H1 (cell line): Measurements from ENCODE around the gene CRTC3. TPM values are rescaled to one million over a fixed set of nuclear protein-coding genes. Genes with fewer than 3 reads are reported as not detected.

Experiments used
- ASH2L ChIP-seq: fragments of 200-600, 300-600 bp; sonication (generic); IDR thresholded peaks from one replicate; pipeline ENCODE4 v1.7.1; 2017; ENCODE audit warnings: low read length
- CHD1 ChIP-seq: IDR thresholded peaks from 2 replicates; pipeline ENCODE4 v1.6.1; 2012; ENCODE audit warnings: low read depth, low read length, improper control_type of control experiment
- CHD2 ChIP-seq: IDR thresholded peaks from 2 replicates; pipeline ENCODE4 v1.6.1; 2012; ENCODE audit warnings: low read length, improper control_type of control experiment
- JUN ChIP-seq: IDR thresholded peaks from 2 replicates; pipeline ENCODE4 v1.6.1; 2011; ENCODE audit warnings: low read depth, mild to moderate bottlenecking, improper control_type of control experiment, low read length
- polyA plus RNA-seq, 7 experiments: library from polyadenylated mRNA; depleted of rRNA in 3 of 7; stranded (reverse) in 5 of 7; unstranded in 2 of 7; fragments of >200 nt in 5 of 7; fragments of 200-250 nt in 2 of 7; gene quantifications; 1 replicate in 5 of 7; 2 replicates in 1 of 7; 4 replicates in 1 of 7; pipeline versions ENCODE4 v1.2.1 to v1.2.3, GENCODE V29; 2011 to 2013; ENCODE audit warnings: missing spikeins in 2 of 7, mixed read lengths in 2 of 7
- total RNA-seq: library from RNA; stranded (reverse); fragmentation: NEBNext Ultra II Directional; extraction: Animal tissue kit (Norgen Biotek cat#: 25700); gene quantifications from 2 replicates; pipeline ENCODE4 v1.2.1, GENCODE V29; 2021
- TF ChIP-seq, protein P1 (sequence below): IDR thresholded peaks from 2 replicates; pipeline ENCODE4 v1.6.1; 2012; ENCODE audit warnings: inconsistent platforms

CRTC3 gene
- total and polyA plus RNA-seq, 2 of the 8 experiments (the other 6 are each of a cell fraction or from before 2014, with no cell fraction given), result 5.0 to 5.3 TPM

DNA sequence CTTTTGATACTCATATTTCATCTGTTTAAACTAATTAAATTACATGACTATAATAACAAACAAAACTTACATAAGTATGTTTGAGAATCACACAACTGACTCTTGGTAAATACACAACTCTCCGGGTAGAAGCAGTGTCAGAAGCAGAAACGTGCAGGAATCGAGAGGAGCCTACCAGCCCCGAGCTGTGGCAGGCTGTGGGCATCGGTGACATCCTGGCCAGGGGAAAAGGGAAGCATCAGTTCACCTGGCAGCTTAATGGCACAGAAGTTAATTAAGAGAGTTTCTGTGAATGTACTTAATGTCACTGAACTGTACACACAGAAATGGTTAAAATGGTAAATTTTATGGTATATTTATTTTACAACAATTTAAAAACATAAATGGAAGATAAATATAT, 90.2 kb downstream of the CRTC3 start (continued):
- TF ChIP-seq ASH2L (no peak), CHD2 (no peak), CHD1 (no peak), JUN (no peak)
- TF ChIP-seq, protein P1, sequence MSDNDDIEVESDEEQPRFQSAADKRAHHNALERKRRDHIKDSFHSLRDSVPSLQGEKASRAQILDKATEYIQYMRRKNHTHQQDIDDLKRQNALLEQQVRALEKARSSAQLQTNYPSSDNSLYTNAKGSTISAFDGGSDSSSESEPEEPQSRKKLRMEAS, result no peak
- TF ChIP-seq, all 59 proteins: peak for 0
